Measurements from ENCODE around the gene ENDOD1.

GRCh38 chr11:95103701-95104100 is 14.1 kb downstream of the ENDOD1 start:
- TF ChIP-seq CTCF (IDR thresholded peaks at IDR 0.05) (no peak), EZH2phosphoT487 (IDR thresholded peaks at IDR 0.05) (no peak)
